Effector CD8-positive, alpha-beta T cell (primary cell): ENCODE results near the gene AKAP13.

Experiments
- DNase-seq: peaks from one replicate; lab custom pipeline; 2025; lab: John Stamatoyannopoulos, UW

The AKAP13 gene

GRCh38 chr15:85753261-85753660 lies 372.9 kb downstream of the AKAP13 start:
- DNase-seq = no peak

DNA sequence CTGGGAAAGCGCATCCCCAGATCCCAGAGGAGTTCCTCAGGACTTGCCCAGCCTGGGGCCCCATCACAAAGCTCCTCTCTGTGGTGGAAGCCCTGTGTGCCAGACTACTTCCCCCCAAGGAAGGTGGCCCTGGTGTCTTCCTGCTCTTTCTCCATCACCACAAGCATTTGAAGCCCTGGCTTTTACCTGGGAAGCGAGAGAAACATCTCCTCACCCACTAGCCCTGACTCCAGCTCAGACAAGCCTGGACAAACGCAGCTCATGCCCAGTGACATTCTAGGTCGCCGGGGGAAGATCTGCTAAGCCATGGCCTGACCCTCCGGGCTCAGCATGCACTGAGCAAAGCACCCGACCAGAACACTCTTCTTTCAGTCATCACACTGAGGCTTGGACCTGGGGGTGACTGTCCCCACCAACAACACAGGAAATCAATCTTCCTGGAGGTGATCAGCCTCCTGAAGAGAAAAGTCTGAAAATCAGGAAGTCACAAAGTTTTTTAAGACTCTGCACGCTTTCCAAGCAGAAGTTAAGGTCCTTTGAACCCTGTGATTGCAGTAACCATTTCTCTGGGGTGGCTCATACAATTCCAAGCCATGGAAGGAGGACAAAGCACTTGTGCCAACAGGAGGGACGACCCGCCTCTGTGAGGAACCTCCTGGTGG lies 373.5 kb downstream of the AKAP13 start:
- no peak for DNase-seq

- no peak for DNase-seq
Measured at GRCh38 chr15:85754989-85755388, 374.6 kb downstream of the AKAP13 start.

DNA sequence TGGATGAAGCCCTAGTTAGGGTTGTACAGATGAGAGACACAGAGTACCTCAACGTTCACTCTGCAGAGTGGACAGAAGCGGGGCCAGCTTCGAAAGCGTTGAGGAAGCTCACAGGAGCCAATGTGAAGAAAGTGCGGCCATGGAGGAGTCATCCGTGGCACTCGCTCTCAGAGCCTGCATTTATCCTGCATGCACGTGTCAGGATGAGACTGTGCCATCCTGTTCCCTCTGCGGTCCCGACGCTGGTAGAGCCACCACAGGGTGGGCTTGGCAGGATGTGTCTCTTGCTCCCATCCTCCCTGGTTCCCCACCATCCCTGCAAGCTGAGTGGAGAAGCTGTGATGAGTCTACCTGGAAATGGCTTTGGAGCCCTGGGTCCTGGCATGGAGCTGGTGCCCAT lies 375.1 kb downstream of the AKAP13 start:
- no peak for DNase-seq

- no peak for DNase-seq
Measured at GRCh38 chr15:85755942-85756341, 375.5 kb downstream of the AKAP13 start.

DNA sequence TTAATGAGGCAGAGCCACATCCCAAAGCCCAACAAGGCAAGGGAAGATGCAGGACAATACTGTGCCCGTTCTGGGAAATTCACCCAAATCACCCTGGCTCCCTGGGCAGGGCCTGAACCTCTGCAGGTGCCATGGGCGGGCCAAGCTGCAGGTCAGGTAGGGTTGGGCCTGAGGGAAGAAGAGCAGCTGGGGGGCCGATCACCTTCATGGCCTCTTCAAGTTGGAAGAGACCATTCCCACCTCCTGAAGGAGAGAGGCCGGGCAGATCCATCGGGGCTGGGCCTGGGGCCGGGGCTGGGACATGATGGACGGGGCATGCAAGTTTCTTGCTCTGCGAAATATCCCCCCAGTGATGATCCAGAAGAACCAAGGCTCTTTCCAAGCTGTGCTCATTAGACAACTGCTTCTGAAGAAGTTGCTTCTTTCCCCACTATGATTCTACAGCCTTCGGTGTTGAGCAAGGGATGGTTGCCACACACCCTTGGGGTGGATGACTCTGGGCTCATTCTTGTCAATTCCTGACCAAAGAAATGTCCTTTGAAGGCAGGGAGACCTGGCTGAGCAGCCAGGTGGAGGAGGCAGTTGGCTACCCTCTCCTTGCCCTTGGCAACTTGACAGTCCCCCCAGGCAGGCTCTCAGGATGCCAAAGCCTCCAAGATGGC lies 376.1 kb downstream of the AKAP13 start:
- no peak for DNase-seq

GRCh38 chr15:85757073-85757938 lies 376.9 kb downstream of the AKAP13 start:
- DNase-seq = no peak

DNA sequence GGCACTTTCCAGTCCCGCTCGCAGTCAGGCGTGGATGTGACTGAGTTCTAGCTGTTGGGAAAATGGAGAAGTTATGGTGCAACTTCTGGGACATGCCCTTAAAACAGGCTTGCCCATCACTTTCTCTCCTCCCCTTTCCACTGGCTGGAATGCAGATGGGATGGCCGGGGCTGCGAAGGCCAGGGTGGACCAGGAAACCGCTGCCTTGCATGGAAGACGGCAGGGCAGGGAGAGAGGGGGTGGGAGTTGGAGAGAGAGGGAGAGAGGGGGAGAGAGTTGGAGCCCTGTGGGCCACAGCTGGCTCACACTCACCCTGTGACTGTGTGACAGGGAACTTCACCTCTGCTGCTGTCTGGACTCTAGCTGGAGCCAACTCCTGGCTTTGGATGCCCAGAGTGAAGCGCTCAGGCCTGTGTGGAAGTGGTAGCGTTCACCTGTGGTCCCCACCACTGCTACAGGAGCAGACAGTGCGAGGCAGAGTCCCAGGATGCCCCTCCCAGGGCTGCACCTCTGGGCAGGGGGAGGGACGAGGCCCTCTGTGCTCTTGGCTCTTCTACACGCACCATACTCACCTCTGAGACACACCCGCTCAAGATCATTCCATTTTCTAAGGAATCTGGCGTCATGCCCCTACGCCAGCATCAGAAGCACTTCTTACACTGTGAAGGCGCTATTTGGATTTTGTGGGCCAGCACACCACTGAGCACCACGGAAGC lies 377.7 kb downstream of the AKAP13 start:
- DNase-seq = no peak

GRCh38 chr15:85758655-85758978 lies 378.2 kb downstream of the AKAP13 start:
- DNase-seq = no peak

GRCh38 chr15:85759376-85759775 lies 379.0 kb downstream of the AKAP13 start:
- DNase-seq = no peak

DNA sequence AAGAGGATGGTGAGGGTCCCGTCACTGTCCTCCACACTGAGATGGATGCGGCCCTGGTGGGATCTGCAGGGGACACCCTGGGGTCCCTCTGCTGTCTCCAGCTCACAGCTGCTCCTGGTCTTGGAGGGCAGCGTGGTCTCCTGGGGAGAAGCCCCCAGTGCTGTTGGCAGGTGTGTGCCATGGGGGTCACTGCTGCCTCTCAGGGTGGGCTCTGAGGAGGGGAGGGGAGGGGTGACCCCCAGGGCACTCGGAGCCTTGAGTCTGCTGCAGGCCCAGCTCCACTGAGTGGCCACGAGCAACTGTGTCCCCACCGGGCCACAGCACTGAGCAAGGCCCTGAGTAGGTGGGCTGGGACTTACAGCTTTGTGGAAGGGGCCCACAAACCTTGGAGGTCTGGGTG lies 379.6 kb downstream of the AKAP13 start:
- DNase-seq = peak; percentile 10

GRCh38 chr15:85760531-85761371 lies 380.3 kb downstream of the AKAP13 start:
- DNase-seq = no peak

DNA sequence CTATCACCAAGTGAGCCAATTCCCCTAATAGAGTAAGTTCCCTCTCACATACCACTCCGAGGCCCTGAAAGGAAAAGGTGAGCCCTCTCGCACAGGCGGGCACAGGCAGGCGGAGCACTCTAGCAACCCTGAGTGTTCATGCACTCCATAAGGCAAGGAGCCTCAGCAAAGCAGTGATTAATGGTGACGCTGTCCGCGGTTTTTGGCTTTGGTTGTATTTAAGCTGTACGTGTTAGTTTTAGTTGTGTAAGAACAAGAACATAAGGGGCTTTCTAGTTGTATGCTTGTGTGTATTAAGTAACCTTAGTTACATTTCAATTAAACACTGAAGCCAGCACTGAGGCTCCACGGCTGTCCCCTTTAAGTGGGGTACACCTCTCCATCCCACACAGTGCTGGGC lies 381.2 kb downstream of the AKAP13 start:
- DNase-seq = no peak

GRCh38 chr15:85762039-85762755 lies 381.8 kb downstream of the AKAP13 start:
- DNase-seq = no peak

GRCh38 chr15:85762756-85763127 lies 382.3 kb downstream of the AKAP13 start:
- DNase-seq = no peak

DNA sequence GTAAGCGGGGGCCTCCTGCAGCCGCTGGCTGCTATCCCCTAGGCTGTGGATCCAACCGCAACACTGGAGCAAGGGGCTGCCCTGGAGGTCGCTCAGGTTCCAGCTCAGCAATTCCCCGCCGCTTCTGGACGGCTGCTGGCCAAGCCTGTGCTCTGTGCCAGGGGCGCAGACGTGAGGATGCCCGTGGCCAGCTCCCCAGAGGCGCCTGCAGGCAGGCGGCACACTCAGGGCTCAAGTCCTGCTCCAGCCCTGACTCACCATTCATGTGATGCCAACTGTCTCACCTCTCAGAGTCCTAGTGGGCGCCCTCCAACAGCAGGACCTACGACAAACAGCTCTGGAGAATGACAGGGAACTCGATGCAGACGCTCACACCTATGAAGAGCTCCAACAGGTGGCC lies 382.8 kb downstream of the AKAP13 start:
- no peak for DNase-seq

DNA sequence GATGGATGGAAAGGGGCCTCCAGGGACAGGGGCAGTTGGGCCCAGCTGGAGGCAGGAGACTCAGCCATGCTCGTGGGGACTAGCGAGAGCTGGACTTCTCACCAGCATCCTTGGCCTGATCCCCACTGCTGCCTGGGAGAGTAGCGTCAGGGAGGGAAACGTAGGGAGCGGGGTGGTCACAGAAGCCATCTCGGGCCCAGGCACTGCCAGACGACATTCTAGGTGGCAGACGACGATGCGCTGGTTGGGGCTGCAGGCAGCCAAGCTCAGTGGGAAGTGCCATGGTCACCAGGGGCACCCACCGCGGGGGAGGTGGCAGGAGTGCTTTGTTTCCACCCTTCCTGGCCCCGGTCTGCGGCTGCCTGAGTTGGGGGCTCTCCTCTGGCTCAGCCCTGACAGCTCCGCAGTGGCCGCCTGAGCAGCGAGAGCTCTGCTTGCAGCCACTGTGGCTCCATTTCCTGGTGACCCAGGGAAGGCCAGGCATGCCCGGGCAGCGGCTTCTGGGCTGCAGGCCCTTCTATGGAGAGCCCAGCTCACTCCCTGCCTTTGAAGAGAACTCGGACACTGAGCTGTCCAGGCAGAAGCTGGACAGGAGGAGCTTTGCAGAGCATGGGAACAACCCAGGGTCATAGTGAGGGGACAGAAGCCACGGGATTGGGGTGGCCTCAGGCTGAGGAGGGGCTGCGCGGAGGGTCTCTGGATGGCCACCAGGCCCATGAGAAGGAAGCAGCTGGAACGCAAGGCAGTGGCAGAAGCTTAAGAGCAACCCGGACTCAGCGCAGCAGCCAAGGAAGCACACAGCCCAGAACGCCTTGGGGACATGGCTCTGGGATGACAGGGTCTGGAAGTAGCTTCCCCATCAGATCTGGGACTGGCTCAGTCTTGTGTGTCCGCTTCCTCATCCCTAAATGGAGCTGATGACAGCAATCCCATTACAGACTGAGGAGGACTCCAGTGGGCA lies 383.6 kb downstream of the AKAP13 start:
- no peak for DNase-seq

DNA sequence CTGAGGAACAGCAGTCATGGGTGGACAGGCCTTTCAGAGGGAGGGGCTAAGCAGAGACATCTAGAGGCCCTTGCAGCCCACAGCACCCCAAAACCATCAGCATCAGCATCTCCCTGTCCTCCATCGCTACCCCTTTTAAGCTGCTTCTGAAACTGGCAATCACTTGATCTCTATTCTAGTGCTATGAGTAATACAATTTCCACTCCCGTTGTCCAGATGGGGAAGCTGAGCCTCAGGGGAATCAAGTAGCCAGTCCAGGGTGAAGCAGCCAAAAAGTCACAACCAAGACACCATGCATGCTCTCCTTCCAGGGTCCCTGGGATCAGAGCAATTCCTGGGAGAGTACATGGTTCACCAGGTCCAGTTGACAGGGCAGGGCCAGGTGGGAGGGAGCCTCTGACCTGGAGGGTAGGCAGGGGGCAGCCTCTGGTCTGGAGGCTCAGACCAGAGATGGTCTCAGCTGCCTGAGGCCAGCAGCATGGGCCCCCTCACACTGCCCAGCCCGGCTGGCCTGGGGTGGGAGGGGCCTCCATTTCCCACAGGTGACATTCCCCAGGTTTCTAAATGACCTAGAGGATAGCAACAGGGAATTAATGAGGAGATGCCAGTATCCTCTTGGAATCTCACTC lies 384.4 kb downstream of the AKAP13 start:
- no peak for DNase-seq
